Adrenal gland (tissue), 12 donors: Measurements from ENCODE around the gene ZNF821. TPM values are rescaled to one million over a fixed set of nuclear protein-coding genes. Genes with fewer than 3 reads are reported as not detected.
"Not testable (repeated sequence)": the region's sequence is repeated elsewhere in the genome, so short reads cannot be mapped to it uniquely, and the experiment has no call there.

Experiments
- DNase-seq, 7 donors: peaks; one replicate each; pipeline ENCODE4 v3.0.0-alpha.2; 2019 to 2020
- H3K27ac ChIP-seq, 5 donors: fragments of 200-600 bp; sonication (generic) in 4 of 5; 1 replicate in 3 of 5; 2 replicates in 2 of 5; pipeline versions ENCODE4 v1.5.1 to v1.8.0; 2016 to 2020; ENCODE audit warnings: mild to moderate bottlenecking in 1 of 5
- H3K27me3 ChIP-seq: fragments of 200-600 bp; 2 replicates; pipeline ENCODE4 v1.8.0; 2021
- H3K36me3 ChIP-seq, 2 donors: fragments of 200-600 bp; replicated peaks in 1 of 2; 1 replicate in 1 of 2; 2 replicates in 1 of 2; pipeline versions ENCODE4 v1.5.1 to v1.8.0; 2018 to 2022
- H3K4me1 ChIP-seq, 2 donors: fragments of 200-600 bp; replicated peaks in 1 of 2; 1 replicate in 1 of 2; 2 replicates in 1 of 2; pipeline versions ENCODE4 v1.5.1 to v1.8.0; 2018 to 2021
- H3K4me3 ChIP-seq, 4 donors: fragments of 200-600 bp; sonication (generic) in 3 of 4; one replicate each; pipeline ENCODE4 v1.5.1; 2016 to 2018
- H3K9me3 ChIP-seq, 3 donors: fragments of 200-600 bp; sonication (generic) in 1 of 3; replicated peaks in 1 of 3; 1 replicate in 2 of 3; 2 replicates in 1 of 3; pipeline versions ENCODE4 v1.5.1 to v1.8.0; 2016 to 2021
- CTCF ChIP-seq, 6 experiments: fragments of 450-650 bp in 4 of 6; fragments of 200-600 bp in 2 of 6; sonication (generic) in 1 of 6; IDR thresholded peaks; 1 replicate in 5 of 6; 2 replicates in 1 of 6; pipeline versions ENCODE4 v1.5.1 to v1.8.0; 2016 to 2021; ENCODE audit warnings: antibody characterized with exemption in 6 of 6, mild to moderate bottlenecking in 2 of 6, moderate library complexity in 1 of 6
- POLR2A ChIP-seq, 2 donors: fragments of 450-650 bp; IDR thresholded peaks; one replicate each; pipeline ENCODE4 v1.6.1; 2017; ENCODE audit warnings: antibody characterized with exemption in 2 of 2, mild to moderate bottlenecking in 2 of 2, moderate library complexity in 1 of 2
- WGBS, 4 donors: extraction: QIAGEN DNeasy Blood & Tissue Kit in 2 of 4; methylation state at CpG; one replicate each; pipeline versions ENCODE4 v1.1.5 to v1.1.7; 2013 to 2017; 5-methylcytosine and 5-hydroxymethylcytosine counted together
- intact Hi-C, 2 donors: fragments of 100-400 bp; cut with DNase I; formaldehyde crosslinking; loops; one replicate each; pipeline versions ENCODE4 v1.14.1 to v1.15.0; 2022 to 2023
- polyA plus RNA-seq, 3 donors: library from polyadenylated mRNA; stranded (reverse); fragments of 200-250 nt in 2 of 3; fragments of 350-450 nt in 1 of 3; fragmentation: Illumina TruSeq in 1 of 3; extraction: RNeasy Lipid Tissue Mini Kit (QIAGEN cat#74804) in 1 of 3; gene quantifications; one replicate each; pipeline ENCODE4 v1.2.3, GENCODE V29; 2013 to 2014
- total RNA-seq, 9 donors: library from RNA; depleted of rRNA in 4 of 9; stranded (reverse); fragments of >200 nt in 4 of 9; fragments of 120-200 nt in 1 of 9; fragmentation: NEBNext Ultra II Directional in 1 of 9; extraction: Animal tissue kit (Norgen Biotek cat#: 25700) in 1 of 9; gene quantifications; one replicate each; pipeline versions ENCODE4 v1.1.0 to v1.2.4, GENCODE V29; 2013 to 2023
- donor health status: healthy with polysubstance abuse.
- donor health status: Bipolar disorder and iron deficiency.
- donor health status: DM: yes; HTN: yes; CAD: no.
- donor health status: DM: no; HTN: no; CAD: no.
- donor health status: DM: no; HTN: no; CAD: no.
- donor health status: DM: yes; HTN: yes; CAD: no.

Gene ZNF821
- total and polyA plus RNA-seq, 12 donors: 4.6 to 13.1 (median 7.2) TPM

GRCh38 chr16:71869089-71869488 is 14.9 kb downstream of the ZNF821 start:
- no peak overlapping the region for H3K27ac ChIP-seq
- H3K27me3 ChIP-seq: no peaks in the 10 kb centered on the region
- 71 to 100% (median 93%) methylated on average over 1 of the region's 1 CpG for WGBS, 4 donors
- intact Hi-C loops: no loop called here
- DNase-seq: peak in 1 of 7 donors; percentile 27
- TF ChIP-seq POLR2A (IDR thresholded peaks at IDR 0.05) (no peak), CTCF (IDR thresholded peaks at IDR 0.05) (no peak)
- H3K4me3 ChIP-seq: no peak overlapping the region
- H3K36me3 ChIP-seq: peaks cover 0 to 17% of the 10 kb centered on the region in 2 donors
- no peaks in the 10 kb centered on the region for H3K9me3 ChIP-seq
- no peaks in the 10 kb centered on the region for H3K4me1 ChIP-seq

DNA sequence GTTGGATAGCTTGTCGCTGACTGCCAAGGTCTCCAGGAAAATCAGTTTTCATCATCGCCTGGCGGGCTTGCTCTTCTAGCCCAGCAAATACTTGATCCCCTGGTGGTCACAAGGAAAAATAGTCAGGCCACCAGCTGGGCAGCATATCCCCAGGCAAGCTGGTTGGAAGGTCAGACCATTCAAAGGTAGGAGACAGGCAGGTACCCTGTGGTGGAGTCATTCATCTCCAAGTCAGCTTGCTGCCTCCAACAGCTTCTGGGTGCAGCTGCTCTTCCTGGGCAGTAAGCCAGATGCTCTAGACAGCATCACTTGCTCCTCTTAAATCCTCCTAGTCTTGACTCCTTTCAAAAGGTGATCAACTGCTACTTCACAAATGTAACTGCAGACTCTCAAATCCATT is 16.0 kb downstream of the ZNF821 start:
- Histone ChIP-seq H3K36me3 (peaks cover 0 to 25% of the 10 kb centered on the region in 2 donors), H3K27me3 (no peaks in the 10 kb centered on the region), H3K9me3 (no peaks in the 10 kb centered on the region), H3K4me1 (no peaks in the 10 kb centered on the region), H3K27ac (no peak overlapping the region), H3K4me3 (no peak overlapping the region)
- intact Hi-C loops: no loop called here
- WGBS, 4 donors: 89 to 100% (median 93%) methylated on average over 3 of the region's 3 CpGs
- TF ChIP-seq CTCF (IDR thresholded peaks at IDR 0.05) (no peak), POLR2A (IDR thresholded peaks at IDR 0.05) (no peak)
- DNase-seq: peak in 1 of 7 donors; percentile 21

GRCh38 chr16:71867175-71867574 is 16.8 kb downstream of the ZNF821 start:
- DNase-seq, H3K27me3 ChIP-seq, H3K4me1 ChIP-seq, intact Hi-C loops, H3K9me3 ChIP-seq, H3K4me3 ChIP-seq, H3K27ac ChIP-seq: not testable (repeated sequence)
- peaks cover 0 to 28% of the 10 kb centered on the region in 2 donors for H3K36me3 ChIP-seq
- 92 to 96% (median 93%) methylated on average over 6 of the region's 6 CpGs for WGBS, 4 donors

DNA sequence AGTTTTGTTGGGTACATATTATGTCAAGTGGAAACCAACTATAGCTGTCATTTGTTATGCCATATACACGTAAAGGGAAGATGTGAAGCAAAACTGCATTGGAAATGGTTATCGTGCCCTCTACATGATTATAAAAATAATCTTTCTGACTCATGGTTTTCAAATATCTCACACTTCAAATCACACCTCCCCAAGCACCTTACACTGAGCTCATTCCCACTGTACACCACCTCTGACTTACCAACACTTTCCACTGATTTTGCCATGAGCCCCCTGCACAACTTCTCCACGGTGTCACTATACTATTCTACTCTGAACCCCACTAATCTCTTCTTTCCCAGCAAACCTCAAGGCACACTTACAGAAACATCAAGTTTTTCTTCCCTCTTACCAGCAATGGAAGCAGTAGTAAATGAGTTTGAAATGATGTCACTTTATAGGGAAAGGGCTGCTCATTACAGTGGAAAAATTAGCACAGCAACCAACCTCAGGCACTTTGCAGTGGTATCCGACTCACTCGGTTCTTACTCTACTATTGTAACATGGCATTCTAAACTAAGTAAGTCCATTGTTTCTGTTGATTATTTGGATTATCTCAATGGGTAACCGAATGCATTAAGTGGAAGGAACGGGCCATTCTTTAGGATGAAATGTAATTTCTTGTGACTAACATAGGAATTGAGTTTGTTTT is 18.7 kb downstream of the ZNF821 start:
- TF ChIP-seq POLR2A (IDR thresholded peaks at IDR 0.05) (no peak), CTCF (IDR thresholded peaks at IDR 0.05) (no peak)
- no peaks in the 10 kb centered on the region for H3K9me3 ChIP-seq
- no peaks in the 10 kb centered on the region for H3K27me3 ChIP-seq
- H3K4me3 ChIP-seq: no peak overlapping the region
- intact Hi-C loops: no loop called here
- DNase-seq: no peak
- 79 to 93% (median 90%) methylated on average over 7 of the region's 7 CpGs for WGBS, 4 donors
- H3K36me3 ChIP-seq: peaks cover 0 to 47% of the 10 kb centered on the region in 2 donors
- no peaks in the 10 kb centered on the region for H3K4me1 ChIP-seq
- no peak overlapping the region for H3K27ac ChIP-seq

DNA sequence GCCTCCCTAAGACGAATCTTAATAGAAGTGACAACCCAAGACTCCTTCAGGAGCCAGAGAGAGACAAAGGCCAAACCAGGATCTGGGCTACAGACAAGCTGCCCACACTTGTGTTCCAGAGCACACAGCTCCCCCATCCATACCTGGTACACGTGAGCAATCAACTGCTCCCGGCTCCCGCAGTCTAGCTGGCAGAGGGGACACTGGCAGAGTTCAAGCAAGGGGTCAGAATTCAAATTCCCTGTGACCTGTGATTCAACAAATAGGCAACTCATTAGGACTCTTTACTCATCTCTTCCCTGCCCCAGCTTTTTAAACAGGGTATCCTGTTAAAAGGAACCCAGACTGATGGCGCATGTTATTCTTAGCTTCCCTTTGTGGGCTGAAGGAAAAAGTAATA is 20.0 kb downstream of the ZNF821 start:
- no peak for TF ChIP-seq CTCF (IDR thresholded peaks at IDR 0.05)
- no peak for TF ChIP-seq POLR2A (IDR thresholded peaks at IDR 0.05)
- H3K36me3 ChIP-seq: peaks cover 0 to 59% of the 10 kb centered on the region in 2 donors
- H3K4me3 ChIP-seq: no peak overlapping the region
- H3K4me1 ChIP-seq: peaks cover 1 to 3% of the 10 kb centered on the region in 2 donors
- no peak overlapping the region for H3K27ac ChIP-seq
- intact Hi-C loops: no loop called here
- DNase-seq: no peak
- no peaks in the 10 kb centered on the region for H3K9me3 ChIP-seq
- 91 to 97% (median 93%) methylated on average over 4 to 5 of the region's 5 CpGs for WGBS, 4 donors
- H3K27me3 ChIP-seq: no peaks in the 10 kb centered on the region
